HCT116 (cell line): ENCODE results near the gene C2. TPM values are rescaled to one million over a fixed set of nuclear protein-coding genes. Genes with fewer than 3 reads are reported as not detected.

Source experiments
- ATAC-seq: fragments of 200-7000 bp; cut with Tn5 transposase; 2 replicates; pipeline ENCODE4 v1.9.1; 2020; ENCODE audit warnings: mild to moderate bottlenecking, moderate library complexity
- BruUV-seq: library from RNA; stranded (reverse); fragments of 400-500 nt; replicated peaks from 2 replicates; lab custom pipeline; 2021; lab: Mats Ljungman, UMichigan
- CTCF ChIA-PET: fragments of 300-600 bp; sonication (Branson Sonifier 250); formaldehyde crosslinking; loops from one replicate; lab custom pipeline; 2021; ENCODE audit warnings: antibody characterized with exemption; lab: Charles Lee
- POLR2A ChIA-PET: fragments of 300-600, 350-600 bp; sonication (Branson Sonifier 250); formaldehyde crosslinking; loops from one replicate; lab custom pipeline; 2021; ENCODE audit warnings: antibody characterized with exemption; lab: Charles Lee
- RAD21 ChIA-PET, 2 experiments: fragments of 300-600 bp; sonication (Branson Sonifier 250); formaldehyde crosslinking; loops; one replicate each; lab custom pipeline; 2023; ENCODE audit warnings: low total read pairs in 2 of 2; ENCODE audit not compliant: uncharacterized antibody in 2 of 2, unreplicated experiment in 2 of 2, low non-redundant PET in 1 of 2; lab: Charles Lee
- DNase-seq: peaks from one replicate; pipeline ENCODE4 v3.0.0-alpha.2; 2010; ENCODE audit warnings: low read depth, low spot score
- H2AFZ ChIP-seq: fragments of 200-600 bp; shearing (Covaris generic), sonication (generic); 2 replicates; pipeline ENCODE4 v1.6.1; 2017; ENCODE audit warnings: low read depth, mixed run types, mixed read lengths, antibody characterized with exemption, low read length; ENCODE audit not compliant: poor library complexity, severe bottlenecking
- H3K27ac ChIP-seq: 2 replicates; pipeline ENCODE4 v1.5.1; 2012; ENCODE audit warnings: low read depth, low read length
- H3K27me3 ChIP-seq: fragments of 200-600 bp; sonication (generic); 2 replicates; pipeline ENCODE4 v1.6.1; 2016; ENCODE audit warnings: mixed run types, low read length, mixed read lengths; ENCODE audit not compliant: insufficient read depth
- H3K36me3 ChIP-seq, 2 experiments: fragments of 200-500 bp in 1 of 2; fragments of 200-600 bp in 1 of 2; sonication (Bioruptor generic) in 1 of 2; sonication (generic) in 1 of 2; 2 replicates each; pipeline versions ENCODE4 v1.5.1 to v1.6.1; 2014 to 2016; ENCODE audit warnings: low read length in 2 of 2, inconsistent platforms in 1 of 2, mixed read lengths in 1 of 2, mixed run types in 1 of 2; ENCODE audit not compliant: insufficient read depth in 2 of 2, control insufficient read depth in 1 of 2
- H3K4me1 ChIP-seq, 2 experiments: fragments of 200-600 bp in 1 of 2; sonication (generic) in 1 of 2; 2 replicates each; pipeline versions ENCODE4 v1.5.1 to v1.6.1; 2012 to 2017; ENCODE audit warnings: low read length in 2 of 2, inconsistent platforms in 1 of 2, mild to moderate bottlenecking in 1 of 2, mixed read lengths in 1 of 2, mixed run types in 1 of 2, moderate library complexity in 1 of 2; ENCODE audit not compliant: insufficient read depth in 2 of 2, control insufficient read depth in 1 of 2
- H3K4me2 ChIP-seq: fragments of 200-600 bp; sonication (generic); 2 replicates; pipeline ENCODE4 v1.6.1; 2017; ENCODE audit warnings: mixed run types, low read length, mixed read lengths
- H3K4me3 ChIP-seq, 2 experiments: fragments of 200-600 bp in 1 of 2; sonication (generic) in 1 of 2; replicated peaks in 1 of 2; 2 replicates each; pipeline ENCODE4 v1.5.1; 2011 to 2016; ENCODE audit warnings: low read length in 2 of 2, control low read depth in 1 of 2, low read depth in 1 of 2, mild to moderate bottlenecking in 1 of 2, mixed read lengths in 1 of 2, mixed run types in 1 of 2
- H3K79me2 ChIP-seq: fragments of 200-600 bp; sonication (generic); 2 replicates; pipeline ENCODE4 v1.6.1; 2017; ENCODE audit warnings: mild to moderate bottlenecking, mixed run types, low read length, moderate library complexity, mixed read lengths; ENCODE audit not compliant: insufficient read depth
- H3K9ac ChIP-seq: fragments of 200-600 bp; sonication (generic); 2 replicates; pipeline ENCODE4 v1.6.1; 2016; ENCODE audit warnings: low read length, mixed read lengths
- H3K9me2 ChIP-seq: fragments of 200-600 bp; sonication (generic), shearing (Covaris generic); 2 replicates; pipeline ENCODE4 v1.6.1; 2017; ENCODE audit warnings: mixed run types, mild to moderate bottlenecking, moderate library complexity; ENCODE audit not compliant: insufficient read depth
- H3K9me3 ChIP-seq, 2 experiments: fragments of 200-500 bp in 1 of 2; fragments of 200-600 bp in 1 of 2; sonication (Bioruptor generic) in 1 of 2; sonication (generic) in 1 of 2; 2 replicates each; pipeline ENCODE4 v1.6.1; 2014 to 2017; ENCODE audit warnings: low read length in 2 of 2, mixed read lengths in 2 of 2, inconsistent platforms in 1 of 2, low read depth in 1 of 2, mild to moderate bottlenecking in 1 of 2, mixed run types in 1 of 2, moderate library complexity in 1 of 2; ENCODE audit not compliant: control insufficient read depth in 1 of 2, insufficient read depth in 1 of 2
- H4K20me1 ChIP-seq: fragments of 200-600 bp; sonication (generic), shearing (Covaris generic); 2 replicates; pipeline ENCODE4 v1.6.1; 2017; ENCODE audit warnings: mixed run types, mild to moderate bottlenecking, moderate library complexity; ENCODE audit not compliant: insufficient read depth
- ATF3 ChIP-seq: IDR thresholded peaks from 2 replicates; pipeline ENCODE4 v1.6.1; 2012
- CEBPB ChIP-seq: IDR thresholded peaks from 2 replicates; pipeline ENCODE4 v1.6.1; 2012; ENCODE audit warnings: low read depth
- CTCF ChIP-seq, 3 experiments: fragments of 200-600 bp in 1 of 3; sonication (generic) in 1 of 3; IDR thresholded peaks in 2 of 3; conservative IDR thresholded peaks in 1 of 3; 2 replicates each; pipeline ENCODE4 v1.5.1; 2012 to 2017; ENCODE audit warnings: low read depth in 2 of 3, low read length in 2 of 3, antibody characterized with exemption in 1 of 3, borderline replicate concordance in 1 of 3, control low read depth in 1 of 3, mild to moderate bottlenecking in 1 of 3, mixed read lengths in 1 of 3, mixed run types in 1 of 3, moderate library complexity in 1 of 3; ENCODE audit not compliant: insufficient read depth in 1 of 3
- EGR1 ChIP-seq: IDR thresholded peaks from 2 replicates; pipeline ENCODE4 v1.6.1; 2012; ENCODE audit warnings: low read depth
- FOSL1 ChIP-seq: IDR thresholded peaks from 2 replicates; pipeline ENCODE4 v1.6.1; 2012; ENCODE audit warnings: low read depth
- JUND ChIP-seq: IDR thresholded peaks from 2 replicates; pipeline ENCODE4 v1.6.1; 2012
- POLR2A ChIP-seq: IDR thresholded peaks from 2 replicates; pipeline ENCODE4 v1.7.0; 2011; ENCODE audit warnings: borderline replicate concordance; ENCODE audit not compliant: insufficient read depth, insufficient read length; ENCODE audit errors: extremely low read depth
- SIN3A ChIP-seq: IDR thresholded peaks from 2 replicates; pipeline ENCODE4 v1.6.1; 2012; ENCODE audit warnings: low read depth
- SP1 ChIP-seq: IDR thresholded peaks from 2 replicates; pipeline ENCODE4 v1.6.1; 2012; ENCODE audit warnings: low read depth
- TCF7L2 ChIP-seq: IDR thresholded peaks from 2 replicates; pipeline ENCODE4 v1.7.0; 2011; ENCODE audit warnings: borderline replicate concordance, inconsistent platforms; ENCODE audit not compliant: insufficient read depth, insufficient read length; ENCODE audit errors: extremely low read depth
- YY1 ChIP-seq: IDR thresholded peaks from 2 replicates; pipeline ENCODE4 v1.6.1; 2011; ENCODE audit warnings: low read length, low read depth, moderate library complexity, mild to moderate bottlenecking; ENCODE audit not compliant: insufficient replicate concordance; ENCODE audit errors: extremely low read depth
- intact Hi-C: fragments of 100-400 bp; cut with micrococcal nuclease; formaldehyde crosslinking; loops from 2 replicates; pipeline ENCODE4 v1.10.0; 2022
- total RNA-seq: library from RNA; stranded (reverse); gene quantifications from one replicate; pipeline ENCODE4 v1.2.1, GENCODE V29; 2021; ENCODE audit not compliant: unreplicated experiment

The C2 gene
- total RNA-seq, 1 experiment from 2014 or later, result 3.1 TPM

GRCh38 chr6:31928672-31928939, 1.1 kb downstream of the C2 start:
- Histone ChIP-seq H3K4me3 (no peak overlapping the region), H3K27me3 (no peaks in the 10 kb centered on the region), H4K20me1 (no peaks in the 10 kb centered on the region), H3K9me2 (no peaks in the 10 kb centered on the region), H3K4me2 (no peak overlapping the region), H3K79me2 (no peaks in the 10 kb centered on the region), H3K27ac (no peak overlapping the region), H3K36me3 (no peaks in the 10 kb centered on the region), H3K4me1 (peaks cover 0 to 3% of the 10 kb centered on the region in 2 experiments; a peak in 2 of 4 replicates), H3K9ac (no peak overlapping the region), H3K9me3 (no peaks in the 10 kb centered on the region), H2AFZ (no peak overlapping the region)
- ChIA-PET CTCF (no interaction called here), POLR2A (no interaction called here), RAD21 (no interaction called here)
- intact Hi-C loops, result no loop called here
- ATAC-seq (no peak), DNase-seq (no peak)
- BruUV-seq, result no TSS peak
- TF ChIP-seq ATF3 (no peak), SIN3A (no peak), SP1 (no peak), CTCF (IDR thresholded peaks at IDR 0.05 in 2 of 3, conservative IDR thresholded peaks at IDR 0.05 in 1 of 3; ENCODE audit: borderline replicate concordance in 1 of 3, insufficient read depth in 1 of 3, low read depth in 2 of 3, low read length in 2 of 3) (no peak), CEBPB (no peak), EGR1 (no peak), FOSL1 (no peak), POLR2A (no peak), JUND (no peak), TCF7L2 (no peak), YY1 (no peak)
